ENCODE measurements around the gene SCAF8.
"Not testable (repeated sequence)": the region's sequence is repeated elsewhere in the genome, so short reads cannot be mapped to it uniquely, and the experiment has no call there.

The SCAF8 gene, protein sequence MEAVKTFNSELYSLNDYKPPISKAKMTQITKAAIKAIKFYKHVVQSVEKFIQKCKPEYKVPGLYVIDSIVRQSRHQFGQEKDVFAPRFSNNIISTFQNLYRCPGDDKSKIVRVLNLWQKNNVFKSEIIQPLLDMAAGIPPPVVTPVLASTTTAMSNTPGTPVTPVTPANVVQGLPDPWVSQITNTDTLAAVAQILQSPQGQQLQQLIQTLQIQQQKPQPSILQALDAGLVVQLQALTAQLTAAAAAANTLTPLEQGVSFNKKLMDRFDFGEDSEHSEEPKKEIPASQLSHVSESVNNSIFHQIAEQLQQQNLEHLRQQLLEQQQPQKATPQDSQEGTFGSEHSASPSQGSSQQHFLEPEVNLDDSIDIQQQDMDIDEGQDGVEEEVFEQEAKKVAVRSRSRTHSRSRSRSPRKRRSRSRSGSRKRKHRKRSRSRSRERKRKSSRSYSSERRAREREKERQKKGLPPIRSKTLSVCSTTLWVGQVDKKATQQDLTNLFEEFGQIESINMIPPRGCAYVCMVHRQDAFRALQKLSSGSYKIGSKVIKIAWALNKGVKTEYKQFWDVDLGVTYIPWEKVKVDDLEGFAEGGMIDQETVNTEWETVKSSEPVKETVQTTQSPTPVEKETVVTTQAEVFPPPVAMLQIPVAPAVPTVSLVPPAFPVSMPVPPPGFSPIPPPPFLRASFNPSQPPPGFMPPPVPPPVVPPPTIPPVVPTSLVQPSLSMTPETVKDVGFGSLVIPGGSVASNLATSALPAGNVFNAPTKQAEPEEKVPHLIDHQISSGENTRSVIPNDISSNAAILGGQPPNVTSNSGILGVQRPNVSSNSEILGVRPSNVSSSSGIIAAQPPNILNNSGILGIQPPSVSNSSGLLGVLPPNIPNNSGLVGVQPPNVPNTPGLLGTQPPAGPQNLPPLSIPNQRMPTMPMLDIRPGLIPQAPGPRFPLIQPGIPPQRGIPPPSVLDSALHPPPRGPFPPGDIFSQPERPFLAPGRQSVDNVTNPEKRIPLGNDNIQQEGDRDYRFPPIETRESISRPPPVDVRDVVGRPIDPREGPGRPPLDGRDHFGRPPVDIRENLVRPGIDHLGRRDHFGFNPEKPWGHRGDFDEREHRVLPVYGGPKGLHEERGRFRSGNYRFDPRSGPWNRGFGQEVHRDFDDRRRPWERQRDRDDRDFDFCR (N-terminal part only)

DNA sequence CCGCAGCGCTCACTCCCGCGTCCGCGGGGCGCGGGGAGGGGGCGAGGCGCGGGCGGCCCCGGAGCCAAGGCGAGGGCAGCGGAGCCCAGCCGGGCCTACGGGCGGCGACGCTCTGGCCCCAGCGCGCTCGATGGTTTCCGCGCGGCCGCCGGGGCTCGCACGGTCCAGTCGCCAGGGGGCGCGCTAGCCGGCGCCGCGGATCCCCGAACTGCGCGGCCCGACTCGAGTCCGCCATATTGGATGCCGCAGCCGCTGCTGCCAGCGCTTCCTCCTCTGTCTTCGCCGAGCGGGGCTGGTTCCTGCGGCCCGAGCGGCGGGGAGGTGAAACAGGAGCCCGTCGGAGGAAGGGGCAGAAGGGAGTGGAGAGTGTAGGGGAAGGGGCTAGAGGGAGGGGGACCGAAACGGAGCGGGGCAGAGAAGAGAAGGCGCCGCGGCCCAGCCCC, at the start of gene SCAF8:
TSS of gene SCAF8 (plus strand) at position 234 of the 443 bp plus-strand sequence. CDS start 485 bp downstream, outside the sequence.
- peak; percentile 68 for DNase-seq

DNA sequence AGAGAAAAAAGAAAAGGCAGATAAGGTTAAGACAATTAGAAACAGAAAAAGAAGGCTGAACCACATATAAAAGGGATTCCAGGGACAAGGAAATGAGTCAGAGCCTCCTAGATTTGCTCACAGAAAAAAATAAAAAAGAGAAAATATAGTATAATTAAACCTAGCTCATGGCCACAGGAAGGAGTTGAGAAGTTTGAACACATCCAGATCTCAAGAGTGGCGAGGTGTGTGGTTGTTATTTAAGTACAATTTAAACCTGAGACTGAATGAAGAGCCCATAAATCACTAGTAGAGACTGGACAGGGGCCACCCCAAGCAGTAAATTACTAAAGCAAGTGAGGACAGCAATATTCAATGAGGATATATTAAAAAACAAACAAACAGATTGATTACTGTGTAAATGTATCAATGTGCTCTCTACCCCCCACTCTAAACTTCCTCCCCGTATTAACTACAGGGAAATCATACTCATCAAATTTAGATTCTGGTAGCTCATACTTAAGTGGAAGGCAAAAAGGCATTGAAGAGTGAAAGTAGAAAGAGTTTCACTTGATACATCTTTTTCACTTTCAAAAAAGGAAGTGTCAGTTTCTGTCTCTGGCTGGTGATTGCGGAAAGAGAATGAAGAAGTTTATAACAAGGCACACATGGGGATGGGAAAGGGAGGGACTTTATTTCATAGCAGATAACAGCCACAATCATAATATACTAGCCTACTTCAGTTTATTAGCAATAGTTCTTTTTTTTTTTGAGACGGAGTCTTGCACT, 49.3 kb upstream of the SCAF8 start:
- no peak for DNase-seq

DNA sequence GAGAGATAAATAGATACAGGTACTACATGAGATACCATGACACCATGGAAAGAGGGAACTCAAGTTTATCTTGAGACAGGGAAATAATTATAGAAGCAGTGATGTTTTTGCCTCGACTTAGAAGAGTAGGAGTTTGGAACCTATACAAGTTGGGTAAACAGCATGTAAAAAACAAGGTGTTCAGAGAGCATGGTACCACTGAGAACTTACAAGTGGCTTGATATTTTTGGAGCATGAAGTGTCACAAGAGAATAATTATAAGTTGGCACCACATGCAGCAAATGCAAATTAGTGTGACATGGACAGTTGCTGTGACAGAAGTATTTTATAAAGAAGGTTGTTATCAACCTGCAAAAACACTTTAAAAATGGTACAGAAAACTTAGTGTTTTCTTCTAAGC, 47.1 kb upstream of the SCAF8 start:
- no peak for DNase-seq

DNA sequence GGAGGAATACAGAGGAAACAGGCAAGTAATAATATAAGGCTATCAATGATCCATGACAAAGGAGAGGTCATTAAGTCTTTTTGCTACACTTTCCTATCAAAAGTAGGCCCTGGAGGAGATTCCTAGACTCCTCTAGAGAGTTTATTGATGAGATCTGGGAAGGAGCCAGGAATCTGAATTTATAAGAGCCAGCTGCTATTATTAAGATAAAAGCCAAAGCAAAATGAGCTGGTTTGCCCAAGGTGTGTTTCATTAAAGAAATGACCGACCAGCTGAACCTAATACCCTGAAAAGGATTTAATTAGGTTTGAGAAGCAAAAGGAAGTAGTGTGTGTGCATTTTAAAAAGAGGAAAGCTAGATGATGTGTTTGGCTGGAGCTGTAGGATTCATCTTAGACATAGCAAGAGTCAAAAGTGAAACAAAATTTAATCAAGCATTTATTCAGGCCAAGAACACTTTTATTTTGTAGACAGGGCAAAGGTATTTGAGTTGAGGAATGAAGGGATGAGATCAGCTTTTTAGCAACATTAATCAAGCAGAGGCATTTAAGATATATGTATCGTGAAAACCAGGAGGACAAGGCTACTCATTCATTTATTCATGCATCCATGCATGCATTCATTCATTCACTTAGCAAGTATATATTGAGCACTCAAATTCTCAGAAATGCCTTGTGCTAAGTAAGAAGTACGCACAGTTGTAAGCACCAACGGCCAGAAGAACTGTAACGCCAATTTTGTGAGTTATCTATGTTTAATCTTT, 43.5 kb upstream of the SCAF8 start:
- DNase-seq = no peak

DNA sequence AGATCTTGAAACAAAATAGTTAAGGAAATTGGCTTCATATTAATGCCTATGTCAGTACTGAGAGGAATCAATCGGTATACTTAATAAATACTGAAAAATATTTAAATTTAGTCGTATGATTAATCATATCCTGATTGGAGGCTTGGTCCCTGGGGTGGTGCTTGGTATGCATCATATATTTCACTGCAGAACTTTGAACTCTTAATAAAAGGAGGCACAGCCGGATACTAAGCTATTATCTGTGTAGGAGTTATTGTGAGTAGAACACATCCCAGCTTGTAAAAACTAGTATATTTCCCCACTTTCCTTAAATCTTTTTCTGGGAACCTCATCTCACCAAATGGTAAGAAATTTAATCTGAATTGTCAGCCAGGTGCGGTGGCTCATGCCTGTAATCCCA, 42.4 kb upstream of the SCAF8 start:
- no peak for DNase-seq

DNA sequence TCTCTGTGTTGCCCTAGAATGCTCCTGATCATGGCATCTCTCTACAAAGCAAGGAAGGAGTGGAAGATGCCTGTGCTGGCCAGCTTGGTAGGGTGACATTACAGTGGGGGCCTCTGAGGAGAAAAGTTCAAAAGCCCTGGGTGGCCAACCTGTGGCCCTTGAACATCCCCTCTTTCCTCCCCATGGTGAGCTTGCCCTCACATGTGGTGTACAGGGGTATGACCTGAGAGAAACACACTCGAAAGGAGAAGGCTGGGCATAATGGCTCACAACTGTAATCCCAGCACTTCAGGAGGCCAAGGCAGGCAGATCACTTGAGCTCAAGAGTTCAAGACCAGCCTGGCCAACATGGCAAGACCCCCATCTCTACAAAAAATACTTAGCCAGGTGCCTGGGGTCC, 36.6 kb upstream of the SCAF8 start:
- no peak for DNase-seq

DNA sequence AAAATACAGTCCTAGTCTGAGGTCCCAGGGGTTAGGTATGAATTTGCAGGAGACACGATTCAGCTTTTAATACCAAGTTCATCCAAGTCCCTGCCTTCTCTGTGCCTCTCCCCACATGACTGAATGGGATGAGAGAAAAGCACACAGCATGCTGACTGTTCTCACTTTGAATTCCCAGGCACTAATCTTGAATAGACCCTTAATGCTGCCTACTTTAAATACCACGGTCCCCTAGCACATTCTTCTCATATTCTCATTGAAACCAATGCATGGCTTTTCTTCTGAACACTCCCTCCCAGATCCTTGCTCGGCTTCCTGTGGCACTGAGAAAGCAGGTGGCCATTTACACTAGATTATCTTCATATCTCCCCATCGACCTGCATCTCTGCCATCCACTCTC, 30.1 kb upstream of the SCAF8 start:
- DNase-seq = no peak

DNA sequence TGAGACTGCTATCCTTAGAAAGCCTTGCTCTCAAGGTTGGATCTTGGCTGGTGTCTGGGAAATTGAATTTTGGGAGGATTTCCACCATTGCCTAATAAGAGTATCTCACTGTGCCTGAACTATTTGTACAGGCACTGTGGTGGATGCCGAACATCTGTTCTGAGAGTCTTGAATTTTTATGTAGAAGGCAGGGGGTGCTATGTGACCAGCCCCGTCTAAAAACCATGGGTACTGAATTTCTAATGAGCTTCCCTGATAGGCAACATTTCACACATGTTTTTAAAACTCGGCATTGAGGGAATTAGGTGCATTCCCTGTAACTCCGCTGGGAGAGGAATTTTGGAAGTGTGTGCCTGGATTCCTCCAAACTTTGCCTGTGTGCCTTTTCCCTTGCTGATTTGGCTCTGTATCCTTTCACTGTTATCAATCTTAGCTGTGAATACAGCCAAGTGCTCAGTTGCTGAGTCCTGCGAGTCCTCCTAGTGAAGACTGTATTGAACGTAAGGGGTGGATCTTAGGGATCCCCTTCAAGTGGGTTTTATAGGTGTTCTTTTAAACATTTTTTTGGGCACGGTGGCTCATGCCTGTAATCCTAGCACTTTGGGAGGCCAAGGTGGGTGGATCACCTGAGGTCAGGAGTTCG, 27.6 kb upstream of the SCAF8 start:
- no peak for DNase-seq

DNA sequence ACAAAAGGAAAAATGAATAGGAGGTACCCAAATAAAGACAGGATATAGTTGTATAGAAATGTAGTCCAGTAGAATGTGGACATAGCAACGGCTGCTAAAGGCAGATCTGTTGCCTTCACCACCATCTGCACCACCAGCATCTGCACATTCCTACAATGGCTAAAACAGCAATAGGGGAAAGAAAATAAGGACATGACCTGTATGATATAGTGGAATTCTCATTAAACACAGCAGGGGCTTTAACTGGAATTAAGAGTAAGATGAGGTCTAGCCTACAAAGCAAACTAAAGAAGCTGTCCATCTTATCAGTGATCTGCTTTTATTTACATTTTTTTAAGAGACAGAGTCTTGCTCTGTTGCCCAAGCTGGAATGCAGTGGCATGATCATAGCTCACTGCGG, 26.8 kb upstream of the SCAF8 start:
- DNase-seq = no peak

DNA sequence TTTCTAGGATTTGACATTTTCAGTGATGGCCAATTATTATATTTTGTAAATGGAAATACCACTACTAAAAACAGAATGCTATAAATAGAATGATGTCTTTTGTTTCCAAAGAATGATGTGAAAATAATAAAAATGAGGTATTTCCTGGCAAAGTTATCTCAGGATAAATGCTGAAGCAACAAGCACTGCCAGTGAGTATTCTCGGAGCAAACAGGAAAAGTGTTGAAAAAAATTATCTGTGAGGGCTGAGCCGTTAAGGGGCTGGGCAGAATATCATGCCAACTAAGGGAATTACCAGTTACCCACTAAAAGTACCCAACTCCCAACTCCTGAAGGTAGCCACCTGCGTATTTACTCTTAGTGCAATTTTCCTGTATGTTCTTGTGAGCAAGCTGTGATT, 23.6 kb upstream of the SCAF8 start:
- no peak for DNase-seq

DNA sequence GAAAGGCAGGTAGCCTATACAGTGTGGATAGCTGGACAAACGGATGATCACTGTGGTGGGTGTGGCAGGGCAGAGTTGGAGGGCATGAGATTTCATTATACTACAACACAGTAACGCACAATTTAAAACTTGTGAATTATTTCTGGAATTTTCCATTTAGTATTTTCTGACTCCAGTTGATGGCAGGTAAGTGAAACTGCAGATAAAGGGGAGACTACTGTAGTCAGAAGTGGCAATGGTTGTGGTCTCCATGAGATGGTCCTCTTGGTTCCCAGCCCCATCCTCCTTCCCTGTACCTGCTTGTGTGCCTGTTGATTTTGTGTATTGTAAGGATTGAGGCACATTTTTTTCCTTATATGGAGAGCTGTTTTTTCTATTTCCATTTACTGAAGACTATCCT, 22.5 kb upstream of the SCAF8 start:
- DNase-seq = no peak

DNA sequence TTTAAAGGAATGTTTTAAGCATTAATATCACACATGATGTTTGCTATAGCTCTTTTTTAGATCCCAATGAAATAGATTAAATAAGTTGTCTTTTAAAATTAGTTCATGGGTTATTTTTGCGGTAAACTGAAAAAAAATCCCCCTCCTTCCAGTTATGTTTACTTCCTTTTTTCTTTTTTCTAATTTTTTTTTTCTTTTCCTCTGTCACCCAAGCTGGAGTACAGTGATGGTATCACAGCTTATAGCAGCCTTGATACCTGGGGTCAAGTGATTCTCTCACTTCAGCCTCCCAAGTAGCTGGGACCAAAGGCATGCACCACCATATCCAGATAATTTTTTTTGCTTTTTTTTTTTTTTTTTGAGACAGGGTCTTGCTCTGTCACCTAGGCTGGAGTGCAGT, 17.8 kb upstream of the SCAF8 start:
- DNase-seq = no peak

DNA sequence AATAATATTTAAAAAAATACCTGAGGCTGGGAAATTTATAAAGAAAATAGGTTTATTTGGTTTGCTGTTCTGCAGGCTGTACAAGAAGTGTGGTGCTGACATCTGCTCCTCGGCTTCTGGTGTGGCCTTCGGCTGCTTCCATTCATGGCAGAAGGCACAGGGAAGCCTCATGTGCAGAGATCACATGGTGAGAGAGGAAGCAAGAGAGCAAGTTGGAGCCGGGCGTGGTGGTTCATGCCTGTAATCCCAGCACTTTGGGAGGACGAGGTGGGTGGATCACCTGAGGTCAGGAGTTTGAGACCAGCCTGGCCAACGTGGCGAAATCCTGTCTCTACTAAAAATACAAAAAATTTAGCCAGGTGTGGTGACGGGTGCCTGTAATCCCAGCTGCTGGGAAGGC, 16.9 kb upstream of the SCAF8 start:
- DNase-seq = not testable (repeated sequence)

DNA sequence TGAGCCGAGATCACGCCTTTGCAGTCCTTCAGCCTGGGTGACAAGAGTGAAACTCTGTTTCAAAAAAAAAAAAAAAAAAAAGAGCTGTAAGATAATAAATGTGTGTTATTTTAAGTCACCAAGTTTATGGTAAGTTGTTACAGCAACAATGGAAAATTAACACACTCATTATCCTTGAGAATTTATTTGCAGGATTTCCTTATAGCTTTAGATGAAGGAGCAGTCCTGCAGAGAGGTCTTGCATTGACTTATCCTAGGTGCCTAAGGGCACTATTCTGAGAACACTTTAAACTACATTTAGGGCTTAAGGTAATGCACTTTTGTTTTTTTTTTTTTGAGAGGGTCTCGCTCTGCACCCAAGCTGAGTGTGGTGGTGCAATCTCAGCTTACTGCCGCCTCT, 13.8 kb upstream of the SCAF8 start:
- no peak for DNase-seq

DNA sequence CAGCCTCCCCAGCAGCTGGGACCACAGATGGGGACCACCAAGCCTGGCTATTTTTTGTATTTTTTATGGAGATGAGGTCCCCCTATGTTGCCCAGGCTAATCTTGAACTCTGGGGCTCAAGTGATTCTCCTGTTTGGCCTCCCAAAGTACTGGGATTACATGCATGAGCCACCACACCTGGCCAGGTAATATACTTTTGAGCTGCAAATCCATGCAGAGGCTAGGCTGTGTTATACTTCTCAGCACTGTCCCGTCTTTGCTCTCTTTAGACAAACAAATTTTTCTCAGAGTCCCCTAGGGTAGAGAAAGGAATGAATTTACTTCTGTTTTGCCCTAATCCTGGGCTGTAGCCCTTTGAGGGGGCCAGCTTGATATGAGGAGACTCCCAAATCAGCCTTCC, 13.4 kb upstream of the SCAF8 start:
- DNase-seq = no peak

DNA sequence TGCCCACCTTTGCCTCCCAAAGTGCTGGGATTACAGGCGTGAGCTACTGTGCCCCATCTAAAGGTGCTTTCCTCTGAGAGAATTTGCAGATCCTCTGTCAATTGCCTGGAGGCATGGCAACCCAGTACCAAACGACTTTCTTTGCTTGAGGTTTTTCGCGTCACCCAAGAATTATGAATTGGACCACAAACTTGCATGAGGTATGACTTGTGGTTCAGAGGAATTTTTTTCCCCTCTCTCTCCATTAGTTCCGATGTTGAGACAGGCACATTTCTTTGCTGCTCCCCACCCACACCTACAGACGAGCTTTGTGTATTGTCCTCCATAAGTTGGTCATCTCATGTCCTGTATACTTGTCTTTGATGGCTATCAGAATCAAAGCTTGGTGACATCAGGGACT, 11.8 kb upstream of the SCAF8 start:
- DNase-seq = no peak

DNA sequence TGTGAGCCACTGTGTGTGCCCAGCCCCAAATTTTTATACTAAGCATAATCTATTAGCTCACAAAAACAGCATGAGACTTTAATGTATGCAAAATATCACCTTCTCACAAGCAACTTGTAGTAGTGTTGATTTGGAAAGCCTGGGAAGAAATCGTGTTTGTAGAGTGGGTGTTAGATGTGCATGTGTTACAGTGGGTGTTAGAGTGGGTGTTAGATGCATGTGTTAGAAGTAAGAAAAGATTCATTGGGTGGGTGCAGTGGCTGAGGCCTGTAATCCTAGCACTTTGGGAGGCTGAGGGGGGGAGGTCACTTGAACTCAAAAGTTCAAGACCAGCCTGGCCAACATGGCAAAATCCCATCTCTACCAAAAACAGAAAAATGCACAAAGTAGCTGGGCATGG, 6.3 kb upstream of the SCAF8 start:
- no peak for DNase-seq

DNA sequence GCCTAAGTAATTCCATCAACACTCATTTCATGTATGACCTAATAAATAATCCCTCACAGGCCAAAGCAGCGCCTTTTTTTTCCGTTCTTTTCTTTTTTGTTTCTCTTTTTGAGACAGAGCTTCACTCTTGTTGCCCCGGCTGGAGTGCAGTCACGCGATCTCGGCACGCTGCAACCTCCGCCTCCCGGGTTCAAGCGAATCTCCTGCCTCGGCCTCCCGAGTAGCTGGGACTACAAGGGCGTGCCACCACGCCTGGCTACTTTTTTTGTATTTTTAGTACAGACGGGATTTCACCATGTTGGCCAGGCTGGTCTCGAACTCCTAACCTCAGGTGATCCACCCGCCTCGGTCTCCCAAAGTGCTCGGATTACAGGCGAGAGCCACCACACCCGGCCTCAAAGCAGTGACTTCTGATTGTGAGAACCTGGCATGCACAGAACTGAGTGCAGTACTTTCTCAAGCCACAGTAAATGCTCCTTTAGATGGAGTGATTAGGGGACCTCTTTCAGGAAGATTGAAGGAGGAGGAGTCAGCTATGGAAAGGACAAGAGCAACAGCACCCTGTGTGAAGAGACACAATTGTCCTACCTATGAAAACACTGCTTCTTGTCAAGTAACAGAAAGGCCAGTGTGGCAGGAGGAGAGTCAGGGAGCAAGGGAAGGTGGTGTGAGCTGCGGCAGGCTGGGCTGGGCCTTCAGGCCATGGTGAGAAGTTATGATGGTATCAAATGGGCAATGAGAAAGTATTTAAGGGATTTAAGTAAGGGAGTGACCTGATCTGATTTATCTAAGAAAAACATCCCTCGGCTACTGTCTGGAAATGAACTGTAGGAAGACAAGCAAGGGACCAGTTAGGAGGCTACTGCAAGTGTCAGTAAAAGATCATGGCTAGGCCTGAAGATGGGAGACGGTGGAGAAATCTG, 1.7 kb upstream of the SCAF8 start:
- no peak for DNase-seq

DNA sequence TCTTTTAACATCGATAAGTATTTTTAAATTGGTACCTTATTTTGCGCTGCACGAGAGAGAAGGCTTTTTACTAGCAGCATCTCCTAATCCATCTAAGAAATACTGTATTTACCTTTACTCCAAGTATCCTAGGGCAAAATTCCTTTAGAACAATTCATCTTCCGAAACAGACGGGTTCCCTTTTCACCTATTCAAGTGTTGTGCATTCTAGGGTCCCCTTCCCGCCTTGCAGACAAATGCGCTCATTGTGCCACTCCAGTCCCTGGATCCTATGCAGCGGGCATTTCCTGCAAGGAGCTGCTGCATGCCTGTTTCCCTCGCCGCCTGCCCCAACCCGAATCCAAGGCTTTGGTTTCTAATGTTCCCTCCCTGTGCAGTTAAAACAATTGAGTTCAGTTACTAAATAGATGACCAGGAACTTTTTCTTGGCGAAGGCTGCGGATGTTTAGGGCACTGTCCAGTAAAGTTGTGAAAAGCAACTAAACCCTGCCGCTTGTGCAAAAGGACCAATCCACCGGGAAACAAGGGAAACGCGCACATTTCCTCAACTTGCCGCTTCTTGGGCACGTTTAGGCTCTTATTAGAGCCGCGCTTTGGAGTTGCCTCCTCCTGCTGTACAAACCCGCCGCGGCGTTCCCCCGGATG, 556 bp upstream of the SCAF8 start:
- DNase-seq = peak; percentile 18

Measured in 8988T (cell line).